Raji (cell line): ENCODE results near the gene SYNM.

Experiments used
- POLR2A ChIP-seq: IDR thresholded peaks from 2 replicates; pipeline ENCODE4 v1.6.1; 2011; ENCODE audit warnings: low read depth, low read length, control low read depth; ENCODE audit not compliant: insufficient read depth

SYNM gene

GRCh38 chr15:99138491-99138982 lies 33.7 kb downstream of the SYNM start:
- TF ChIP-seq POLR2A: no peak

- TF ChIP-seq POLR2A: no peak
Measured at GRCh38 chr15:99139276-99139675, 34.4 kb downstream of the SYNM start.

GRCh38 chr15:99140590-99140989 lies 35.7 kb downstream of the SYNM start:
- TF ChIP-seq POLR2A: no peak

GRCh38 chr15:99141943-99142342 lies 37.1 kb downstream of the SYNM start:
- TF ChIP-seq POLR2A: no peak

GRCh38 chr15:99142562-99142961 lies 37.7 kb downstream of the SYNM start:
- no peak for TF ChIP-seq POLR2A

- no peak for TF ChIP-seq POLR2A
Measured at GRCh38 chr15:99143242-99143641, 38.4 kb downstream of the SYNM start.

GRCh38 chr15:99143655-99144610 lies 39.1 kb downstream of the SYNM start:
- no peak for TF ChIP-seq POLR2A

- no peak for TF ChIP-seq POLR2A
Measured at GRCh38 chr15:99145005-99145404, 40.1 kb downstream of the SYNM start.

- TF ChIP-seq POLR2A: no peak
Measured at GRCh38 chr15:99145778-99146177, 40.9 kb downstream of the SYNM start.

- TF ChIP-seq POLR2A: no peak
Measured at GRCh38 chr15:99146661-99147060, 41.8 kb downstream of the SYNM start.

- TF ChIP-seq POLR2A: no peak
Measured at GRCh38 chr15:99148851-99149276, 44.0 kb downstream of the SYNM start.

GRCh38 chr15:99149366-99149765 lies 44.5 kb downstream of the SYNM start:
- TF ChIP-seq POLR2A: no peak

- TF ChIP-seq POLR2A: no peak
Measured at GRCh38 chr15:99151156-99151555, 46.3 kb downstream of the SYNM start.

GRCh38 chr15:99153026-99153535 lies 48.2 kb downstream of the SYNM start:
- TF ChIP-seq POLR2A: no peak

- TF ChIP-seq POLR2A: no peak
Measured at GRCh38 chr15:99154271-99154670, 49.4 kb downstream of the SYNM start.

- TF ChIP-seq POLR2A: no peak
Measured at GRCh38 chr15:99155961-99156443, 51.1 kb downstream of the SYNM start.
